Mononuclear cell (primary cell): ENCODE results near the gene ZRANB3. TPM values are rescaled to one million over a fixed set of nuclear protein-coding genes. Genes with fewer than 3 reads are reported as not detected.

Experiments
- H3K27me3 ChIP-seq: 2 replicates; pipeline ENCODE4 v1.6.0; 2011; ENCODE audit warnings: low read length, control low read depth; ENCODE audit not compliant: insufficient read depth
- H3K4me1 ChIP-seq: 2 replicates; pipeline ENCODE4 v1.5.1; 2011; ENCODE audit warnings: mild to moderate bottlenecking, low read length, control low read depth; ENCODE audit not compliant: insufficient read depth
- H3K4me3 ChIP-seq: 2 replicates; pipeline ENCODE4 v1.5.1; 2011; ENCODE audit warnings: mild to moderate bottlenecking, low read length, moderate library complexity
- H3K9me3 ChIP-seq: 2 replicates; pipeline ENCODE4 v1.5.1; 2011; ENCODE audit warnings: low read depth, mild to moderate bottlenecking, control low read depth, low read length
- total RNA-seq: library from RNA; depleted of rRNA; stranded (reverse); fragments of >200 nt; gene quantifications from one replicate; pipeline ENCODE4 v1.2.3, GENCODE V29; 2012

Gene ZRANB3
- total RNA-seq, 1 donor = 3.5 TPM

DNA sequence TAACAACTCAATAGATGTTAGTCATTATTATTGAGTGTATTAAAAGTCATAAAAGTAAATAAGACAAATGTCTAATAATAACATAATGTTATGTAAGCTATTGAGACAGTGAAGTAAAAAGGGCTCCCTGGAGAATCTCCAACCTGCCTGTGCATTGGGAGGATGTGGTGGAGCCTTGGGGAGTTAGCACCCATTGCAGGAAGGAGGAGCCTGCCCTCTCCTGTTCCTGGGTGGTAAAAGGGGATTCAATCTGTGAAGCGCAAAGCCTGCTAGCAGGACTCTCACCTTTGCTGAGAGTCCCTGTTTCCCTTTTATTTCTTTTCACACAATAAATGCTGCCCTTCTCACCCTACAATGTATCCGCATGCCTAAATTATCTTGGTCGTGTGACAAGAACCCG, 272.8 kb downstream of the ZRANB3 start:
- H3K4me3 ChIP-seq = no peak overlapping the region
- H3K4me1 ChIP-seq = peaks cover 4% of the 10 kb centered on the region

DNA sequence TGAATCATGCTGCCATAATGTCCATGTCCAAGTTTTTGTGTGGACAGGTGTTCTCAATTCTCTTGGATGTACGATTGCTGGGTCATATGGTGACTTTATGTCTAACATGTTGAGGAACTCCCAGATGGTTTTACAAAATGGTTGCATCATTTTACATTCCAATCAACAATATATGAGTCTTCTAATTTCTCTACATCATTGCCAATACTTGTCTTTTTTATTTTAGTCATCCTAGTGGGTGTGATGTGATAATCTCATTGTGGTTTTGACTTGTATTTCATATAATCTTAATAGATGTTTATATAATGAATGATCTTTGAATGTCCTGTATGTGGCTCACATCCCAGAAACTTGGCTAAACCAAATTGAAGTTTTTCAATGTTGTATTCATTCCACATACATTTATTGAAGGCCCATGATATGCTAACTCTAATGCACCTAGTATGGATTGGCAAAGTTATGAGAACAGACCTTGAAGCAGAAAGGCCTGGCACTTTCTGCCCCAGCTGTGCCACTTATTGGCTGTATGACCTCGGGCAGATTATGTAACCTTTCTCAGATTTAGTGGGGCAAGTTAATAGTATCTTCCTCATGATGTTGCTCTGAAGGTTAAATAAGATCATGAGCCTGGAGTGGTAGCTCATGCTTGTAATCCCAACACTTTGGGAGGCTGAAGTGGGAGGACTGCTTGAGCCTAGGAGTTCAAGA, 273.5 kb downstream of the ZRANB3 start:
- peaks cover 4% of the 10 kb centered on the region for H3K4me1 ChIP-seq
- H3K4me3 ChIP-seq = no peak overlapping the region
- H3K27me3 ChIP-seq = no peaks in the 10 kb centered on the region
- no peaks in the 10 kb centered on the region for H3K9me3 ChIP-seq

More for the DNA sequence above, 272.8 kb downstream of the ZRANB3 start:
- Histone ChIP-seq H3K9me3 (no peaks in the 10 kb centered on the region), H3K27me3 (no peaks in the 10 kb centered on the region)

DNA sequence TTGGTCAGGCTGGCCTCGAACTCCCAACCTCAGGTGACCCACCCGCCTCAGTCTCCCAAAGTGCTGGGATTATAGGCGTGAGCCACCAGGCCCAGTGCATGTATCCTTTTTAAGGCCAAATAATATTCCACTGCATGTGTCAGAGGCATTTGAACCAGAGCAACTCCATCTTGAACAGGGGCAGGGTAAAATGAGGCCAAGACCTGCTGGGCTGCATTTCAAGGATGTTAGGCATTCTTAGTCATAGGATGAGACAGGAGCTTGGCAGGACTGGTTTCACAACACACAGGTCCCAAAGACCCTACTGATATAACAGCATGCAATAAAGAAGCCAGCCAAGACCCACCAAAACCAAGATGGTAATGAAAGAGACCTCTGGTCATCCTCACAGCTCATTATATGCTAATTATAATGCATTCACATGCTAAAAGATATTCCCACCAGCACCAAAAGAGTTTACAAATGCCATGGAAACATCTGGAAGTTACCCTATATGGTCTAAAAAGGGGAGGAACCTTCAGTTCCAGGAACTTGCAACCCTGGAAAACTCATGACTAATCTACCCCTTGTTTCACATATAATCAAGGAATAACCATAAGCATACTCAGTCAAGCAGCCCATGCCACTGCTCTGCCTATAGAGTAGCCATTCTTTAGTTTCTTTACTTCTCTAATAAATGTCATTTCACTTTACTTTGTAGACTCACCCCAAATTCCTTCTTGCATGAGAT, 274.3 kb downstream of the ZRANB3 start:
- Histone ChIP-seq H3K9me3 (no peaks in the 10 kb centered on the region), H3K27me3 (no peaks in the 10 kb centered on the region), H3K4me1 (peaks cover 4% of the 10 kb centered on the region), H3K4me3 (no peak overlapping the region)

DNA sequence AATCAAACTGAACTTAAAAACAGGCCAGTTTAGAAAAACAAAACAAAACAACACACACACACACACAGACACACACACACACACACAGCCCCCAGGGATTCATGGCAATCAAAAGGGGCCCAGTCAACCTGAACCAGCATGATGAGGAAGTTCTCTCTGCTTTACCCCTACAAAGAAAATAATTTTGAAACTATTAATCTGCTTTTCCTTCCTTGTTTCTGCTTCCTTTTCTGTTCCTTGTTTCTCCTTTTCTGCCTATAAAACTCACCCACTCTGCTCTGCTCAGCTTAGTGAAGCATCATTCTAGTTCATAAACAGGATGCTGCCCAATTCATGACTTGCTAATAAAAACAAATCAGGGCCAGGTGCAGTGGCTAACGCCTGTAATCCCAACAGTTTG, 275.8 kb downstream of the ZRANB3 start:
- H3K27me3 ChIP-seq = no peaks in the 10 kb centered on the region
- H3K4me1 ChIP-seq = peaks cover 4% of the 10 kb centered on the region
- no peak overlapping the region for H3K4me3 ChIP-seq
- no peaks in the 10 kb centered on the region for H3K9me3 ChIP-seq

DNA sequence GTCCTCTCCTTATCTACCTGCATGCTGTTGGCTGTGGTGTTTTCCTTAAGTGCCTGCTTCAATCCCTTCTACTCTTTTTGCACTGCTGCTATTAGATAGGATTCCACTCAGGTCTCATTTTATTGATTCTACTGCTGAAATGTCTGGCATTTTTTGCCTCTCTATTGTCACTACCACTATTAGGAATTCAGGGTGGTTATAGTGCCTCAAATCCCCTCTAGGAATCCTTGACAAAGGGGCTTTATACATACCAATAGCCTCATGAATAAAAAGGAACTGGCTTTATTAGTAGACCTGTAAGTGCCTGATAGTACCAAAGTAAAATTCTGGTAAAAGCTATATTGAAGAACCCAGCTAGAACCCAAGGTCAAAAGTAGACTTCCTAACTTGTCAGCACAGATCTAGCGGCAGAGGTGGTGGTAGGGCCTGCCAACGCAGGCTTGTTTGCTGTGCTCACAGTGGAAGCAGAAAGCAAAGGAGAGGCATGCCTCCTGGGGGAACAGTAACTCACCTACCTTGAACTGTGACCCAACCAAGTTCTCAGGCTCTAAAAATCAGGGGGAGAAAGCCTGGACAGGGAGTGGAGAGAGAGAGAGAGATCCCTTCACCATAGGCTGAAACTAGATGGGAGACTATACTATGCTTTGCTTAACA, 278.1 kb downstream of the ZRANB3 start:
- Histone ChIP-seq H3K27me3 (no peaks in the 10 kb centered on the region), H3K4me1 (peaks cover 4% of the 10 kb centered on the region), H3K4me3 (no peak overlapping the region), H3K9me3 (no peaks in the 10 kb centered on the region)

DNA sequence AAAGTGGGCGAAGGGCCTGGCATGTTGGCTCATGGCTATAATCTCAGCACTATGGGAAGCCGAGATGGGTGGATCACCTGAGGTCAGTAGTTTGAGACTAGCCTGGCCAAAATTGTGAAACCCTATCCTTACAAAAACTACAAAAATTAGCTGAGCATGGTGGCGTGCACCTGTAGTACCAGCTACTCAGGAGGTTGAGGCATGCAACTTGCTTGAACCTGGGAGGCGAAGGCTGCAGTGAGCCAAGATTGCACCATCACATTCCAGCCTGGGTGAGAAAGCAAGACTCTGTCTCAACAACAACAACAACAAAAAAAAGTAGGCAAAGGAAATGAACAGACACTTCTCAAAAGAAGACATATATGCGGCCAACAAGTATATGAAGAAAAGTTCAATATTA, 282.4 kb downstream of the ZRANB3 start:
- no peaks in the 10 kb centered on the region for H3K27me3 ChIP-seq
- no peak overlapping the region for H3K4me3 ChIP-seq
- no peaks in the 10 kb centered on the region for H3K4me1 ChIP-seq
- no peaks in the 10 kb centered on the region for H3K9me3 ChIP-seq

DNA sequence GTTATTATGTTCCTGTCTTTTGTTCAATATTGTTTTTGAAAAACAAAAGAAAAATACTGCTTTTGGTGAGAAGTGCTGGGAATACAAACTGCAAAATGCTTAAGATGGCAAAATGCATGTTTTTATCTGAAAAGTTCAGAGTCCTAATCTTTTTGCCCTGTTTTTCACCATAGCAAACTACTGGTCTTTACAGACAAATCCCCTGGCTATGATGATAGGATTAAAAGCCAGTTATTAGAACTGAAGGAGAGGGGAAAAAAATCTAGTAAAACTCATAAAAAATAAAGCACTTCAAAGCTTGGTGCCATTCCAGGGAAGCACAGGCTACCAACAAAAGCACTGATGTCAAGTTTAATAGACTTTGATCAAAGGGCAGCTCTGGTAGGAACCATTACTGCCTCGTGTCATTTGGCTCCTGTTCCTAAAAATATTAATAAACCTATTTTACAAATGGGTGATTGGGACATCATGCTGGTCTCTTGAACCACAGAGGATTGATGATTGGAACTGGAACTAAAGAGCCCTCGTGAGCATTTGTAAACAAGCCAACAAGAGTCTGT, 284.2 kb downstream of the ZRANB3 start:
- Histone ChIP-seq H3K4me3 (no peak overlapping the region), H3K4me1 (no peaks in the 10 kb centered on the region), H3K27me3 (no peaks in the 10 kb centered on the region), H3K9me3 (no peaks in the 10 kb centered on the region)

DNA sequence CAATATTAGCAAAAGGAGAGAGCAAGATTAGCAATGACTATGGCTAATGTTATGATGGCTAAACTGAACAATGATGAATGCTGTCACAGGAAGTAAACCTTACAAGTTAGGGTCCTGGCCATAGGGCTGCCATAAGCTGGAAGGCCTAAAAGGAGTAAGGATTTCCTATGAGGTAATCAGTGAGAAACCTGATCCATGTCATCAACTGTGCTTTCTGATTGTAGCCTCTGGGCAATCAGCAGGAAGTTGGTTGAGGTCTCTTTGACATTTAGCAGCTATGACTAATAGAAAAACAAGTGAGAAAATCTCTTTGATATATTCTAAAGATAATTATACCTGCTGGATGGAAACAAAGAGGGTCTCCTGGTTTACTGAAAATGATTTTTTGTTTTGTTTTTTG, 285.9 kb downstream of the ZRANB3 start:
- Histone ChIP-seq H3K4me3 (no peak overlapping the region), H3K4me1 (no peaks in the 10 kb centered on the region), H3K9me3 (no peaks in the 10 kb centered on the region), H3K27me3 (no peaks in the 10 kb centered on the region)

DNA sequence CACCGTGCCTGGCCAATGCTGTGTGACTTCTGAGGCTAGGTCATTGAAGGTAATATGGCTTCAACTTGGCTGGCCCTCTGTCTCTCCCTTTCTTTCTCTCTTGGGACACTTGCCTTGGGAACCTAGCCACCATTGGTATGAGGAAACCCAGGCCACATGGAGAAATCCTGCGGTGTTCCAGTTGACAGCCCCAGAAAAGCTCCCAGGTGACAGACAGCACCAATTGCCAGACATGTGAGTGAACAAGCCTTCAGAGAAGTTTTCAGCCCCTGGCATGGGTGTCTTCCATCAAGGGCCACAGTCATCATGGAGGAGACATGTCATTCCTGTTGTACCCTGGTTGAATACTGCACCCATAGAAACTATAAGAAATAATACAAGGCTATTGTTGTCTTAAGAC, 292.4 kb downstream of the ZRANB3 start:
- no peaks in the 10 kb centered on the region for H3K4me1 ChIP-seq
- no peaks in the 10 kb centered on the region for H3K27me3 ChIP-seq
- H3K9me3 ChIP-seq = no peaks in the 10 kb centered on the region
- H3K4me3 ChIP-seq = no peak overlapping the region

DNA sequence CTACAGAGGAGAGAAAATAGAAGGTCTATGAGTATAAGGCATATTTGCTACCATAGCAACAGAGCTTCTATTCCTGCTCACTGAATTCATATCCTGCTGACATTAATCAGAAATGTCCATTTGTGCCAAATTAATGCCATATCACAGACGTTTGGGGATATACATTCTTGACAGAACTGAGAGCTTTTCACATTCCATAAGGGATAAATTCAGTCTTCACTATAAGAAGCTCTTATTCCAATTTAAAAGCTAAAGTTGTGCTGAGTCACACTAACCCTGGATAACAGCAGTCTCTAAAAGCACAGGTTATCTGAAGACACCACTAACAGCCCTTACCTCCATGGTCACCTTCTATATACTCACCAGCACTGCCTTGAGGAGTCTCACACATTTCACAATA, 300.9 kb downstream of the ZRANB3 start:
- no peaks in the 10 kb centered on the region for H3K27me3 ChIP-seq
- no peaks in the 10 kb centered on the region for H3K4me1 ChIP-seq
- H3K4me3 ChIP-seq = no peak overlapping the region
- H3K9me3 ChIP-seq = no peaks in the 10 kb centered on the region

DNA sequence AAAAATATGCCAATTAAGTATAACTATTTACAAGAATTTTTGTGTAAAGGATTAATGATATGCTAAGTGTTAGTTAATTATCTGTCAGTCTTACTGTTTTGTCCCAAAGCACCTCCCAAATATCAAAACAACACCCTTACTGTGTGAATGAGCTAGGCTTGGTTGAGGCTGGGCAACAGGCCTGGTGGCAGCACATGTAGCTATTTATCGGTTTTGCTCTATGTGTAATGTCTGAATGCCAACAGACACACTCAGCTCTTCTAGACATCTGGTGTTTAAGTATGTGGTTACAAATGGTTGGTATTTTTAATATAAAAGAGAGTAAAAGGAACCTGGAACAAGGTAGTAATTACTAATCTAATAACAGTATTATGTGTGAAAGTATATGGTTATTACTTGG, 303.6 kb downstream of the ZRANB3 start:
- H3K4me1 ChIP-seq = no peaks in the 10 kb centered on the region
- H3K9me3 ChIP-seq = no peaks in the 10 kb centered on the region
- no peaks in the 10 kb centered on the region for H3K27me3 ChIP-seq
- H3K4me3 ChIP-seq = no peak overlapping the region

DNA sequence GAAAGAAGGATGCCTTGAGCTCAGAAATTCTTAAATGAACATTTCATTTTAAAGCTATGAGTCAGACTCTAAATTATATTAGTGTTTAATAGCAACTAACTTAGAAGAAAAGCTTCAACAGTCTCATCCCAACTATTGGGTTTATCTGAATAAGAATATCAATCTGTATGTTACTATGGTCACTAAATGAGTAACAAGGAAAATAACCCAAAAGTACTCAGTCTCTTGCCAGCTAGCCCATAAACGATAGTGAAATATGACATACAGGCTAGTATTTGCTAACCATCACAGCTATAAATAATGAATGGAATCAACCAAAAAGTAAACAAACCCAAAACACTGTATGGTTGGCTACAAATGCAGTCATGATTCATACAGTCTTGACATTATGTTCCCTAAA, 304.1 kb downstream of the ZRANB3 start:
- Histone ChIP-seq H3K4me3 (no peak overlapping the region), H3K4me1 (no peaks in the 10 kb centered on the region), H3K9me3 (no peaks in the 10 kb centered on the region), H3K27me3 (no peaks in the 10 kb centered on the region)

DNA sequence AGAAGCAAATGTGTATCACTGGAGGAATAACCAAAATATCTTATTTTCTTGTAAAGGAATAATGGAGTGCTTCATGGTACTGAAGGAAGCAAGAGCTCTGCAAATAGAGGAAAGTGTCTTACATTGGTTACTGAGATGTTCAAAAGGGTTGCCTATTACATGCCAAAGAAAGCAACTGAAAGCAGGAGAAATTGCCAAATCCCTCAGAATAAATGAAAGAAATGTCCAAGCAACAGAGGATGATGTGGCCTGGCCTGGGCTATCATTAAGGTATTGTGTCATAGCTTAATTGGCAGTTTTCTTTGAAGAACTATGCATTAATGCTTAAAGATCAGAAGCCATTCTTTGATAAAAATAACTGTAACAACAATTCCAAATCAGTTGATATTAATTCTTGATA, 305.2 kb downstream of the ZRANB3 start:
- no peaks in the 10 kb centered on the region for H3K9me3 ChIP-seq
- H3K27me3 ChIP-seq = no peaks in the 10 kb centered on the region
- H3K4me3 ChIP-seq = no peak overlapping the region
- no peaks in the 10 kb centered on the region for H3K4me1 ChIP-seq

DNA sequence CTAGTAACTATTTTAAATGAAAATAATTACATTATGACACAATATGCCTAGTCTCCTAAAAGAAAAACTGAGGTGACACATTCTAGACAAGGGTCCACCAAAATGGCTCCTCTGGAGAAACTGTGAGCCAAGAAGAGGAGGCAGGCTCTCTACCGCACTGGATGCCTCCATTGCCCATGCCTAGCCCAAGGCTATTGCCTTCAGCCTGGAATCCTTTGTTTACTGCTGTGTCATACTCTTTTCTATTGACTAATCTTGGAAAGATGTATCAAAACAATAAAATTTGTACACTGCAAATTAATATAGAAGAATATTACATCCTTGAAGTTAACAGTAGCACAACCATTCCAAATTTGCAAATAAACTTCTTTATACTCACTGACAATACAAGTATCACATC, 311.8 kb downstream of the ZRANB3 start:
- no peak overlapping the region for H3K4me3 ChIP-seq
- H3K4me1 ChIP-seq = no peaks in the 10 kb centered on the region
- no peaks in the 10 kb centered on the region for H3K9me3 ChIP-seq
- no peaks in the 10 kb centered on the region for H3K27me3 ChIP-seq

DNA sequence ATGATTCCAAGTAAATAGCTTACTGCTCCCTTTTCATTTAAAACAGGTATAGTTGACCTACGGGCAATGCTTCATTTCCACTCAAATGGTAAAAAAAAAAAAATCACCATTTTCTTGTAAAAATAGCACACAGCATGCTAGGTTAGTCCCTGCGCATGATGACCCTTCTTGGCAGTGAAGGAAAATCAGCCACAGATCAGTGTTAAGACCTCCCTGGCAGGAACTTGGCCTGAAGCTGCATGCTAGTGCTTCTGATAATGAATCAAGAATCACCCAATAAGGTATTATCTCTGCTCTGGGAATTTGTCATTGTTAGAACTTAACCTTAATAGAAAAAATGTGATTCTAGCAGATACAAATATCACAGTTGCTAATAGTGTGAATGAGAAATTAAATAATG, 312.6 kb downstream of the ZRANB3 start:
- Histone ChIP-seq H3K9me3 (no peaks in the 10 kb centered on the region), H3K27me3 (no peaks in the 10 kb centered on the region), H3K4me3 (no peak overlapping the region), H3K4me1 (no peaks in the 10 kb centered on the region)
